GM12878 (cell line): ENCODE results near the gene PRDM16. TPM values are rescaled to one million over a fixed set of nuclear protein-coding genes. Genes with fewer than 3 reads are reported as not detected.

ENCODE experiments used
- ATAC-seq: fragments of 200-7000 bp; cut with Tn5 transposase; 3 replicates; pipeline ENCODE4 v1.9.1; 2020; ENCODE audit warnings: mild to moderate bottlenecking, moderate library complexity
- BruUV-seq: library from RNA; stranded (reverse); fragments of 400-500 nt; replicated peaks from 2 replicates; lab custom pipeline; 2021; lab: Mats Ljungman, UMichigan
- CTCF ChIA-PET: fragments of 300-600 bp; sonication (Branson Sonifier 250); formaldehyde crosslinking; extraction: SDS; loops from one replicate; lab custom pipeline; 2021; ENCODE audit warnings: inconsistent platforms; lab: Yijun Ruan, JAX
- POLR2A ChIA-PET: fragments of 350-600 bp; formaldehyde crosslinking; extraction: SDS; loops from one replicate; lab custom pipeline; 2021; ENCODE audit warnings: inconsistent platforms; lab: Charles Lee
- RAD21 ChIA-PET: fragments of 300-600 bp; sonication (Branson Sonifier 250); formaldehyde crosslinking; loops from one replicate; lab custom pipeline; 2023; ENCODE audit warnings: antibody characterized with exemption; ENCODE audit not compliant: unreplicated experiment; lab: Charles Lee
- SMC1A ChIA-PET: fragments of 300-600 bp; sonication (Branson Sonifier 250); formaldehyde crosslinking; loops from one replicate; lab custom pipeline; 2023; ENCODE audit not compliant: unreplicated experiment, uncharacterized antibody; lab: Charles Lee
- DNase-seq: peaks from one replicate; pipeline ENCODE4 v3.0.0-alpha.2; 2011; ENCODE audit warnings: low read depth, low spot score
- FAIRE-seq: peaks from 3 replicates; lab custom pipeline; 2011; peaks lifted over from hg19 to GRCh38; lab: Jason Lieb, UNC
- H2AFZ ChIP-seq: 2 replicates; pipeline ENCODE4 v1.6.0; 2011; ENCODE audit warnings: low read depth, low read length, control low read depth; ENCODE audit not compliant: control insufficient read depth
- H3K27ac ChIP-seq: 2 replicates; pipeline ENCODE4 v1.5.1; 2011; ENCODE audit warnings: control low read depth; ENCODE audit not compliant: control insufficient read depth, insufficient read depth
- H3K27me3 ChIP-seq, 2 experiments: replicated peaks in 1 of 2; 2 replicates each; pipeline versions ENCODE4 v1.6.0 to v1.6.1; 2011; ENCODE audit warnings: low read length in 1 of 2; ENCODE audit not compliant: control insufficient read depth in 2 of 2, insufficient read depth in 2 of 2
- H3K36me3 ChIP-seq, 2 experiments: 2 replicates each; pipeline ENCODE4 v1.5.1; 2011; ENCODE audit warnings: low read length in 1 of 2; ENCODE audit not compliant: control insufficient read depth in 2 of 2, insufficient read depth in 2 of 2
- H3K4me1 ChIP-seq: 2 replicates; pipeline ENCODE4 v1.6.1; 2011; ENCODE audit warnings: mild to moderate bottlenecking, low read length, moderate library complexity, mixed read lengths; ENCODE audit not compliant: control insufficient read depth, insufficient read depth
- H3K4me2 ChIP-seq: 2 replicates; pipeline ENCODE4 v1.6.0; 2011; ENCODE audit warnings: control low read depth; ENCODE audit not compliant: control insufficient read depth, insufficient read depth
- H3K4me3 ChIP-seq: fragments of 200-600 bp; sonication (generic); 2 replicates; pipeline ENCODE4 v1.5.1; 2016
- H3K79me2 ChIP-seq: 2 replicates; pipeline ENCODE4 v1.6.0; 2011; ENCODE audit warnings: low read length; ENCODE audit not compliant: control insufficient read depth, insufficient read depth
- H3K9ac ChIP-seq: 2 replicates; pipeline ENCODE4 v1.8.0; 2011; ENCODE audit warnings: low read length, control low read depth, mixed read lengths; ENCODE audit not compliant: control insufficient read depth, insufficient read depth
- H3K9me3 ChIP-seq: replicated peaks from 3 replicates; pipeline ENCODE4 v1.5.1; 2011; ENCODE audit warnings: mild to moderate bottlenecking, low read length; ENCODE audit not compliant: control insufficient read depth, insufficient read depth
- H4K20me1 ChIP-seq: 2 replicates; pipeline ENCODE4 v1.6.0; 2011; ENCODE audit not compliant: control insufficient read depth, insufficient read depth
- EGR1 ChIP-seq, 2 experiments: IDR thresholded peaks; 1 replicate in 1 of 2; 2 replicates in 1 of 2; pipeline ENCODE4 v1.6.1; 2011 to 2012; ENCODE audit warnings: low read depth in 2 of 2, low read length in 2 of 2, borderline replicate concordance in 1 of 2, mild to moderate bottlenecking in 1 of 2, moderate library complexity in 1 of 2
- LARP7 ChIP-seq: fragments of 450-650 bp; IDR thresholded peaks from 2 replicates; pipeline ENCODE4 v1.6.1; 2017; ENCODE audit warnings: mild to moderate bottlenecking
- NR2C1 ChIP-seq: fragments of 450-650 bp; IDR thresholded peaks from 2 replicates; pipeline ENCODE4 v1.6.1; 2017; ENCODE audit warnings: antibody characterized with exemption, mild to moderate bottlenecking, moderate library complexity
- NR2C2 ChIP-seq: IDR thresholded peaks from 2 replicates; pipeline ENCODE4 v1.6.1; 2011; ENCODE audit warnings: borderline replicate concordance, low read depth; ENCODE audit not compliant: control insufficient read depth, insufficient read length
- PAX5 ChIP-seq: IDR thresholded peaks from 2 replicates; pipeline ENCODE4 v1.6.1; 2011; ENCODE audit warnings: low read depth, low read length, borderline replicate concordance
- RELA ChIP-seq: fragments of 450-650 bp; IDR thresholded peaks from 2 replicates; pipeline ENCODE4 v1.8.0; 2014; ENCODE audit warnings: borderline replicate concordance; ENCODE audit not compliant: partially characterized antibody
- SP1 ChIP-seq: IDR thresholded peaks from one replicate; pipeline ENCODE4 v1.6.1; 2011; ENCODE audit warnings: low read depth, low read length
- SUZ12 ChIP-seq: fragments of 200-600 bp; sonication (generic); IDR thresholded peaks from one replicate; pipeline ENCODE4 v1.6.1; 2018; ENCODE audit warnings: antibody characterized with exemption, mild to moderate bottlenecking; ENCODE audit not compliant: unreplicated experiment
- YY1 ChIP-seq: IDR thresholded peaks from 2 replicates; pipeline ENCODE4 v1.6.1; 2011; ENCODE audit warnings: low read depth, mild to moderate bottlenecking, low read length
- ZNF24 ChIP-seq: fragments of 450-650 bp; IDR thresholded peaks from 2 replicates; pipeline ENCODE4 v1.6.1; 2017; ENCODE audit warnings: antibody characterized with exemption, mild to moderate bottlenecking
- ZNF622 ChIP-seq: fragments of 450-650 bp; IDR thresholded peaks from 2 replicates; pipeline ENCODE4 v1.6.1; 2017; ENCODE audit warnings: mild to moderate bottlenecking, inconsistent platforms
- ZZZ3 ChIP-seq: IDR thresholded peaks from 2 replicates; pipeline ENCODE4 v1.6.1; 2011; ENCODE audit warnings: low read depth; ENCODE audit not compliant: control insufficient read depth, insufficient read length
- WGBS: methylation state at CpG from one replicate; pipeline ENCODE4 v1.1.6; 2016; ENCODE audit warnings: low lambda C conversion rate; ENCODE audit not compliant: insufficient replicate concordance, insufficient coverage; ENCODE audit errors: missing lambda C conversion rate; 5-methylcytosine and 5-hydroxymethylcytosine counted together
- in situ Hi-C: fragments of 300-500 bp; cut with MboI; formaldehyde crosslinking; loops from 9 replicates; pipeline ENCODE4 v1.14.3; 2018; ENCODE audit warnings: mixed read lengths
- intact Hi-C: fragments of 100-400 bp; cut with micrococcal nuclease; formaldehyde crosslinking; loops from one replicate; pipeline ENCODE4 v1.14.2; 2022; ENCODE audit not compliant: unreplicated experiment
- polyA plus RNA-seq, 11 experiments: library from polyadenylated mRNA; depleted of rRNA in 4 of 11; unstranded in 6 of 11; stranded (reverse) in 5 of 11; fragments of >200 nt; fragmentation: Nextera tagmentation in 4 of 11; fragmentation: Illumina TruSeq in 1 of 11; extraction: Ambion mirVana in 4 of 11; extraction: Trizol in 1 of 11; gene quantifications; 1 replicate in 1 of 11; 2 replicates in 10 of 11; pipeline versions ENCODE4 v1.2.1 to v1.2.3, GENCODE V29; 2011 to 2016; ENCODE audit warnings: inconsistent platforms in 2 of 11, missing spikeins in 2 of 11, low read depth in 1 of 11
- total RNA-seq, 4 experiments: library from RNA; depleted of rRNA in 3 of 4; stranded (reverse); fragments of >200 nt in 3 of 4; fragmentation: Illumina TruSeq in 1 of 4; extraction: Trizol in 1 of 4; gene quantifications; 2 replicates each; pipeline versions ENCODE4 v1.2.1 to v1.2.3, GENCODE V29; 2013 to 2021
- TF ChIP-seq, protein P1 (sequence below): IDR thresholded peaks from 2 replicates; pipeline ENCODE4 v1.6.1; 2011; ENCODE audit warnings: low read depth, mild to moderate bottlenecking, low read length, moderate library complexity, borderline replicate concordance; ENCODE audit errors: extremely low read depth
- TF ChIP-seq, protein P2 (sequence below): fragments of 450-650 bp; IDR thresholded peaks from 2 replicates; pipeline ENCODE4 v1.6.1; 2017; ENCODE audit warnings: low read depth, mild to moderate bottlenecking, moderate library complexity
- TF ChIP-seq, protein P3 (sequence below): fragments of 450-650 bp; IDR thresholded peaks from 2 replicates; pipeline ENCODE4 v1.6.1; 2017; ENCODE audit warnings: mild to moderate bottlenecking, low read depth, inconsistent platforms; ENCODE audit not compliant: poor library complexity, severe bottlenecking
- TF ChIP-seq, protein P4 (sequence below): IDR thresholded peaks from 2 replicates; pipeline ENCODE4 v1.6.1; 2011; ENCODE audit warnings: low read depth, low read length, improper control_type of control experiment, borderline replicate concordance
- TF ChIP-seq, protein P5 (sequence below): fragments of 150-350 bp; IDR thresholded peaks from 2 replicates; pipeline ENCODE4 v1.6.1; 2014; ENCODE audit warnings: mild to moderate bottlenecking, low read depth, low read length

The PRDM16 gene
- total and polyA plus RNA-seq, 10 of the 15 experiments (the other 5 are each of a cell fraction or from before 2014, with no cell fraction given): 0.03 TPM; not detected in 9

DNA sequence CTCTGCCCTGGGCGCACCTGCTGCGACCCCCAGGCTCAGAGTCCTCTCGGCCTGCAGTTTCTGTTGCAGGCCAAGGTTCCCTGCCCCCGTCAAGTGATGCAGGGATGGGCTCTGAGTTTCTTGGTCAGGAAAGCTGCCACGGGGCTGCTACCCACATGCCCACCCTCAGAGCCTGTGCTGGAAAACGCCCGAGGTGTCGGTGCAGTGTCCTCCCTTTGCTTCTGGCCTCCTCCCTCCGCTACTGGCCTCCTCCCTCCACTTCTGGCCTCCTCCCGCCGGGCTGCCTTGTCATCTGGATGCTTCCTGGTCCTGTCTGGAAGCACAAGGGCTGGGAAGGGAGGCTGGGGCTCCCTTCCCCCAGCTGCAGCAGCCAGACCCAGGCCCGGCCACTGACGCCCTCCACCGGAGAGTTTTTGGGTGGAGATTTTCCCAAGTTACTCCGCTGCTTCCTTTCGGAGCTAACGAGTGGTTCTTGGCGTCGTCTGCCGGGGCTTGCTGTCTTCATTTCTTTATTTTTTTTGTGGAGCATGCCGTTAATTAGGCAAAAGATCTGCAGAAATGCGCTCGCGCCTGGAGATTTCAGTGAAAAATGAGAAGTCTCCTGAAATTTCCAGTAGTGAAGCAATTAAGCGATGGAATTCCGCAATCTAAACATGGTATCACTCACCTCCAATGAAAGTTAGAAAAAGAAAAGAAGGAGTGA, 17.4 kb downstream of the PRDM16 start:
- RAD21 ChIA-PET: no interaction called here
- in situ Hi-C loops: no loop called here
- SMC1A ChIA-PET: no interaction called here

More for the DNA sequence above, 17.4 kb downstream of the PRDM16 start:
- Histone ChIP-seq H3K9me3 (no peaks in the 10 kb centered on the region), H4K20me1 (no peaks in the 10 kb centered on the region), H2AFZ (no peak overlapping the region), H3K36me3 (no peaks in the 10 kb centered on the region), H3K9ac (no peak overlapping the region), H3K79me2 (no peaks in the 10 kb centered on the region), H3K27me3 (no peaks in the 10 kb centered on the region; a peak in 1 of 4 replicates), H3K27ac (no peak overlapping the region), H3K4me2 (no peak overlapping the region), H3K4me3 (no peak overlapping the region), H3K4me1 (no peaks in the 10 kb centered on the region)
- intact Hi-C loops: no loop called here
- ATAC-seq (no peak), FAIRE-seq (no peak), DNase-seq (no peak)
- BruUV-seq: no TSS peak
- CTCF ChIA-PET: no interaction called here
- POLR2A ChIA-PET: no interaction called here
- TF ChIP-seq ZNF24: no peak
- TF ChIP-seq, protein P1, sequence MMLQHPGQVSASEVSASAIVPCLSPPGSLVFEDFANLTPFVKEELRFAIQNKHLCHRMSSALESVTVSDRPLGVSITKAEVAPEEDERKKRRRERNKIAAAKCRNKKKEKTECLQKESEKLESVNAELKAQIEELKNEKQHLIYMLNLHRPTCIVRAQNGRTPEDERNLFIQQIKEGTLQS: no peak
- TF ChIP-seq, protein P2, sequence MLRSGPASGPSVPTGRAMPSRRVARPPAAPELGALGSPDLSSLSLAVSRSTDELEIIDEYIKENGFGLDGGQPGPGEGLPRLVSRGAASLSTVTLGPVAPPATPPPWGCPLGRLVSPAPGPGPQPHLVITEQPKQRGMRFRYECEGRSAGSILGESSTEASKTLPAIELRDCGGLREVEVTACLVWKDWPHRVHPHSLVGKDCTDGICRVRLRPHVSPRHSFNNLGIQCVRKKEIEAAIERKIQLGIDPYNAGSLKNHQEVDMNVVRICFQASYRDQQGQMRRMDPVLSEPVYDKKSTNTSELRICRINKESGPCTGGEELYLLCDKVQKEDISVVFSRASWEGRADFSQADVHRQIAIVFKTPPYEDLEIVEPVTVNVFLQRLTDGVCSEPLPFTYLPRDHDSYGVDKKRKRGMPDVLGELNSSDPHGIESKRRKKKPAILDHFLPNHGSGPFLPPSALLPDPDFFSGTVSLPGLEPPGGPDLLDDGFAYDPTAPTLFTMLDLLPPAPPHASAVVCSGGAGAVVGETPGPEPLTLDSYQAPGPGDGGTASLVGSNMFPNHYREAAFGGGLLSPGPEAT: no peak
- no peak for TF ChIP-seq ZZZ3
- no peak for TF ChIP-seq RELA
- TF ChIP-seq, protein P3, sequence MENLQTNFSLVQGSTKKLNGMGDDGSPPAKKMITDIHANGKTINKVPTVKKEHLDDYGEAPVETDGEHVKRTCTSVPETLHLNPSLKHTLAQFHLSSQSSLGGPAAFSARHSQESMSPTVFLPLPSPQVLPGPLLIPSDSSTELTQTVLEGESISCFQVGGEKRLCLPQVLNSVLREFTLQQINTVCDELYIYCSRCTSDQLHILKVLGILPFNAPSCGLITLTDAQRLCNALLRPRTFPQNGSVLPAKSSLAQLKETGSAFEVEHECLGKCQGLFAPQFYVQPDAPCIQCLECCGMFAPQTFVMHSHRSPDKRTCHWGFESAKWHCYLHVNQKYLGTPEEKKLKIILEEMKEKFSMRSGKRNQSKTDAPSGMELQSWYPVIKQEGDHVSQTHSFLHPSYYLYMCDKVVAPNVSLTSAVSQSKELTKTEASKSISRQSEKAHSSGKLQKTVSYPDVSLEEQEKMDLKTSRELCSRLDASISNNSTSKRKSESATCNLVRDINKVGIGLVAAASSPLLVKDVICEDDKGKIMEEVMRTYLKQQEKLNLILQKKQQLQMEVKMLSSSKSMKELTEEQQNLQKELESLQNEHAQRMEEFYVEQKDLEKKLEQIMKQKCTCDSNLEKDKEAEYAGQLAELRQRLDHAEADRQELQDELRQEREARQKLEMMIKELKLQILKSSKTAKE: no peak
- no peak for TF ChIP-seq PAX5
- TF ChIP-seq, protein P4, sequence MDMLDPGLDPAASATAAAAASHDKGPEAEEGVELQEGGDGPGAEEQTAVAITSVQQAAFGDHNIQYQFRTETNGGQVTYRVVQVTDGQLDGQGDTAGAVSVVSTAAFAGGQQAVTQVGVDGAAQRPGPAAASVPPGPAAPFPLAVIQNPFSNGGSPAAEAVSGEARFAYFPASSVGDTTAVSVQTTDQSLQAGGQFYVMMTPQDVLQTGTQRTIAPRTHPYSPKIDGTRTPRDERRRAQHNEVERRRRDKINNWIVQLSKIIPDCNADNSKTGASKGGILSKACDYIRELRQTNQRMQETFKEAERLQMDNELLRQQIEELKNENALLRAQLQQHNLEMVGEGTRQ: no peak
- TF ChIP-seq NR2C1: no peak
- TF ChIP-seq NR2C2: no peak
- TF ChIP-seq, protein P5, sequence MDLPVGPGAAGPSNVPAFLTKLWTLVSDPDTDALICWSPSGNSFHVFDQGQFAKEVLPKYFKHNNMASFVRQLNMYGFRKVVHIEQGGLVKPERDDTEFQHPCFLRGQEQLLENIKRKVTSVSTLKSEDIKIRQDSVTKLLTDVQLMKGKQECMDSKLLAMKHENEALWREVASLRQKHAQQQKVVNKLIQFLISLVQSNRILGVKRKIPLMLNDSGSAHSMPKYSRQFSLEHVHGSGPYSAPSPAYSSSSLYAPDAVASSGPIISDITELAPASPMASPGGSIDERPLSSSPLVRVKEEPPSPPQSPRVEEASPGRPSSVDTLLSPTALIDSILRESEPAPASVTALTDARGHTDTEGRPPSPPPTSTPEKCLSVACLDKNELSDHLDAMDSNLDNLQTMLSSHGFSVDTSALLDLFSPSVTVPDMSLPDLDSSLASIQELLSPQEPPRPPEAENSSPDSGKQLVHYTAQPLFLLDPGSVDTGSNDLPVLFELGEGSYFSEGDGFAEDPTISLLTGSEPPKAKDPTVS: no peak
- TF ChIP-seq YY1: no peak
- TF ChIP-seq ZNF622: no peak
- TF ChIP-seq SP1: no peak
- TF ChIP-seq EGR1 (IDR thresholded peaks at IDR 0.05; ENCODE audit: borderline replicate concordance in 1 of 2, low read depth in 2 of 2, low read length in 2 of 2): no peak
- TF ChIP-seq LARP7: no peak
- no peak for TF ChIP-seq SUZ12
- WGBS: 51% methylated on average over 24 of the region's 26 CpGs
